CD4-positive, alpha-beta T cell (primary cell): ENCODE results near the gene MAGEB17. TPM values are rescaled to one million over a fixed set of nuclear protein-coding genes. Genes with fewer than 3 reads are reported as not detected.

Source experiments
- ATAC-seq: fragments of 200-7000 bp; cut with Tn5 transposase; one replicate; pipeline ENCODE4 v1.10.0; 2022; ENCODE audit warnings: mild to moderate bottlenecking; ENCODE audit not compliant: poor library complexity
- CTCF ChIA-PET: fragments of 350-600 bp; sonication (Branson Sonifier 250); formaldehyde crosslinking; loops from one replicate; lab custom pipeline; 2021; ENCODE audit warnings: antibody characterized with exemption, inconsistent platforms; lab: Charles Lee
- POLR2A ChIA-PET: fragments of 350-600 bp; sonication (Branson Sonifier 250); formaldehyde crosslinking; loops from one replicate; lab custom pipeline; 2021; ENCODE audit warnings: antibody characterized with exemption, inconsistent platforms; lab: Charles Lee
- DNase-seq, 14 experiments: peaks; one replicate each; pipeline ENCODE4 v3.0.0-alpha.2; 2013 to 2020; ENCODE audit warnings: mixed read lengths in 2 of 14
- H3K27ac ChIP-seq, 2 donors: one replicate each; pipeline versions ENCODE4 v1.5.1 to v1.7.0; 2013; ENCODE audit warnings: low read length in 2 of 2, low read depth in 1 of 2, mild to moderate bottlenecking in 1 of 2
- H3K27me3 ChIP-seq, 2 experiments: 1 replicate in 1 of 2; 2 replicates in 1 of 2; pipeline versions ENCODE4 v1.6.1 to v1.7.0; 2013; ENCODE audit warnings: low read length in 2 of 2, control low read depth in 1 of 2, mild to moderate bottlenecking in 1 of 2, moderate library complexity in 1 of 2; ENCODE audit not compliant: insufficient read depth in 2 of 2, control insufficient read depth in 1 of 2
- H3K36me3 ChIP-seq: one replicate; pipeline ENCODE4 v1.6.1; 2013; ENCODE audit warnings: low read length, control low read depth; ENCODE audit not compliant: insufficient read depth
- H3K4me1 ChIP-seq: one replicate; pipeline ENCODE4 v1.6.1; 2013; ENCODE audit warnings: low read length, control low read depth; ENCODE audit not compliant: insufficient read depth
- H3K4me3 ChIP-seq: one replicate; pipeline ENCODE4 v1.5.1; 2013; ENCODE audit warnings: mild to moderate bottlenecking, low read length, moderate library complexity
- H3K9me3 ChIP-seq, 2 experiments: 1 replicate in 1 of 2; 2 replicates in 1 of 2; pipeline versions ENCODE4 v1.6.1 to v1.7.0; 2013; ENCODE audit warnings: low read length in 2 of 2, mild to moderate bottlenecking in 2 of 2, control low read depth in 1 of 2, moderate library complexity in 1 of 2; ENCODE audit not compliant: control insufficient read depth in 1 of 2, insufficient read depth in 1 of 2
- H3K27ac Mint-ChIP-seq: one replicate; pipeline ENCODE4 v1.8.0; 2020; ENCODE audit warnings: mixed read lengths
- H3K27me3 Mint-ChIP-seq: one replicate; pipeline ENCODE4 v1.8.0; 2021; ENCODE audit warnings: mixed read lengths
- H3K36me3 Mint-ChIP-seq: one replicate; pipeline ENCODE4 v1.8.0; 2021; ENCODE audit warnings: low read depth, mixed read lengths
- H3K4me1 Mint-ChIP-seq: one replicate; pipeline ENCODE4 v1.8.0; 2021; ENCODE audit warnings: low read depth, mixed read lengths
- H3K4me3 Mint-ChIP-seq: one replicate; pipeline ENCODE4 v1.8.0; 2020; ENCODE audit warnings: mild to moderate bottlenecking, mixed read lengths
- H3K9me3 Mint-ChIP-seq: one replicate; pipeline ENCODE4 v1.8.0; 2020; ENCODE audit warnings: mixed read lengths
- intact Hi-C, 2 experiments: fragments of 100-400 bp; cut with DNase I in 1 of 2; cut with micrococcal nuclease in 1 of 2; formaldehyde crosslinking; loops; one replicate each; pipeline versions ENCODE4 v1.15.1 to v1.9.0; 2023 to 2025; cut with DNase I, micrococcal nuclease
- total RNA-seq, 174 experiments: library from RNA in 2 of 174; stranded (reverse) in 2 of 174; gene quantifications; one replicate each; pipeline ENCODE4 v1.2.3 and lab custom pipeline; 2021 to 2026
- TF ChIP-seq, protein P1 (sequence below): fragments of 200-600 bp; IDR thresholded peaks from one replicate; pipeline ENCODE4 v1.8.0; 2022; ENCODE audit warnings: antibody characterized with exemption, mild to moderate bottlenecking

Gene MAGEB17
- total RNA-seq, 2 experiments from 2014 or later, result not detected

DNA sequence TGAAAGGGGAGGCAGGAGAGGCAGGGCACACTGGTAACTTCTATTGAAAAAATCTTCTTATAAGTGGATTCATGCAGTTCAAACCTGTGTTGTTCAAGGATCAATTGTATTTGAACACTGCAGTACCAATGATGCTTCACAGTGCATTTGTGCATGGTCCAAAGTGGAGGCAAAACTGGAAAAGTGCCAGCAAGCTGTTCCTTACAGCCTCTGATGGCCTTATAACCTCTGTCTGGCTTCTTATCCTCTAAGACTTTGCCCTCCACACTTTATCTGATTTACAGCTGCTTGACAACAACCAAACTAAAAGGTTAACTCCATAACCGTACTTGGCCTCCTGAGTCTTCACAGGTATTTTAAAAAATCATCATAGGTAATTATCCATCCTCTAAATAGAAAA, 40.4 kb downstream of the MAGEB17 start:
- POLR2A ChIA-PET, result no interaction called here
- H3K27ac Mint-ChIP-seq, result no peak overlapping the region
- ATAC-seq, result no peak
- H3K4me1 Mint-ChIP-seq, result no peaks in the 10 kb centered on the region
- no peak overlapping the region for H3K27ac ChIP-seq
- H3K4me3 Mint-ChIP-seq, result no peak overlapping the region
- no peaks in the 10 kb centered on the region for H3K9me3 ChIP-seq
- no peaks in the 10 kb centered on the region for H3K27me3 ChIP-seq
- TF ChIP-seq, protein P1, sequence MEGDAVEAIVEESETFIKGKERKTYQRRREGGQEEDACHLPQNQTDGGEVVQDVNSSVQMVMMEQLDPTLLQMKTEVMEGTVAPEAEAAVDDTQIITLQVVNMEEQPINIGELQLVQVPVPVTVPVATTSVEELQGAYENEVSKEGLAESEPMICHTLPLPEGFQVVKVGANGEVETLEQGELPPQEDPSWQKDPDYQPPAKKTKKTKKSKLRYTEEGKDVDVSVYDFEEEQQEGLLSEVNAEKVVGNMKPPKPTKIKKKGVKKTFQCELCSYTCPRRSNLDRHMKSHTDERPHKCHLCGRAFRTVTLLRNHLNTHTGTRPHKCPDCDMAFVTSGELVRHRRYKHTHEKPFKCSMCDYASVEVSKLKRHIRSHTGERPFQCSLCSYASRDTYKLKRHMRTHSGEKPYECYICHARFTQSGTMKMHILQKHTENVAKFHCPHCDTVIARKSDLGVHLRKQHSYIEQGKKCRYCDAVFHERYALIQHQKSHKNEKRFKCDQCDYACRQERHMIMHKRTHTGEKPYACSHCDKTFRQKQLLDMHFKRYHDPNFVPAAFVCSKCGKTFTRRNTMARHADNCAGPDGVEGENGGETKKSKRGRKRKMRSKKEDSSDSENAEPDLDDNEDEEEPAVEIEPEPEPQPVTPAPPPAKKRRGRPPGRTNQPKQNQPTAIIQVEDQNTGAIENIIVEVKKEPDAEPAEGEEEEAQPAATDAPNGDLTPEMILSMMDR, result no peak
- intact Hi-C loops, result no loop called here
- no peak overlapping the region for H3K4me3 ChIP-seq
- H3K36me3 ChIP-seq, result no peaks in the 10 kb centered on the region
- H3K4me1 ChIP-seq, result no peaks in the 10 kb centered on the region
- no peaks in the 10 kb centered on the region for H3K36me3 Mint-ChIP-seq
- CTCF ChIA-PET, result no interaction called here
- DNase-seq, result no peak
- H3K9me3 Mint-ChIP-seq, result no peaks in the 10 kb centered on the region
- no peaks in the 10 kb centered on the region for H3K27me3 Mint-ChIP-seq

DNA sequence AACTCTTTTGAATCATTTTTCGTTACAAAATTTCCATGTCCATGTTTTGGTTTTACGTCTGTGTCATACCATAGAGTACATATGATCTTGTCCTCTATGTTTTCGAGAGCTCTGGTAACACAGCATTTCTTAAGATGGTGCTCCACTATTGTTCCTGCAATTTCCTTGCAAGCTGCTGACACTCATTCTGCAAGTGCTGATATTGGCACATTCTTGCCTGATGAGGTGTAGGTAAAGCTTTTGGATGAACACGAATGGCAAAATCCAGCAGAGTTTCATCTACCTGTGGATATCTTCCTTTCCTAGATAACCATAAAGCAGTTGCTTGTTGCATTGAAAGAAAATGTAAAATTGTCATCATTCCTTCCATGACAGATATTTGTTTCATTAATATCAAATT, 41.3 kb downstream of the MAGEB17 start:
- intact Hi-C loops, result no loop called here
- Histone ChIP-seq H3K36me3 (no peaks in the 10 kb centered on the region), H3K9me3 (no peaks in the 10 kb centered on the region), H3K4me3 (no peak overlapping the region), H3K27me3 (no peaks in the 10 kb centered on the region), H3K27ac (no peak overlapping the region), H3K4me1 (no peaks in the 10 kb centered on the region)
- no peak overlapping the region for H3K4me3 Mint-ChIP-seq
- TF ChIP-seq, protein P1, result no peak
- H3K9me3 Mint-ChIP-seq, result no peaks in the 10 kb centered on the region
- H3K4me1 Mint-ChIP-seq, result no peaks in the 10 kb centered on the region
- CTCF ChIA-PET, result no interaction called here
- DNase-seq, result no peak
- POLR2A ChIA-PET, result no interaction called here
- no peaks in the 10 kb centered on the region for H3K27me3 Mint-ChIP-seq
- no peaks in the 10 kb centered on the region for H3K36me3 Mint-ChIP-seq
- no peak for ATAC-seq
- no peak overlapping the region for H3K27ac Mint-ChIP-seq

DNA sequence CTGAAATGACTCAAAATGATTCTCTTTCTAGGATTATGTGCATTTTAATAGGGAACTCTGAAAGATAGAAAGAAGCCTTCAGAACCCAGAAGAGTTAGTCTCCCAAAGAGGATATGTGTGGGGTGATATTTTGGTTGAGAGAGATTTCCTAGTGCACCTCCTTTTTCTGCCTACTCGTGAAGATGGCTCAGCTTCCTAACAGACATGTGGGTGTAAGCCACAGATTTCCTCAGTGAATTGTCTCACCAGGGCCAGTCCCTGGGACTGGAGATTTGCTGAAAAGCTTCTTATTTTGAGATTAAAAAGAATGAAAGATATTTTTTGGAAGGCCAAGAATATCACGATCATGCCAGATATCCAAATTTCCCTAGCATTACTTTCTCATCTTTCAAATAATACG, 42.8 kb downstream of the MAGEB17 start:
- Mint-ChIP-seq H3K36me3 (no peaks in the 10 kb centered on the region), H3K27ac (no peak overlapping the region), H3K4me1 (no peaks in the 10 kb centered on the region), H3K9me3 (no peaks in the 10 kb centered on the region), H3K27me3 (no peaks in the 10 kb centered on the region), H3K4me3 (no peak overlapping the region)
- H3K4me3 ChIP-seq, result no peak overlapping the region
- ATAC-seq (no peak), DNase-seq (no peak)
- ChIA-PET POLR2A (no interaction called here), CTCF (no interaction called here)
- H3K27me3 ChIP-seq, result no peaks in the 10 kb centered on the region
- H3K27ac ChIP-seq, result no peak overlapping the region
- TF ChIP-seq, protein P1, result no peak
- H3K4me1 ChIP-seq, result no peaks in the 10 kb centered on the region
- no peaks in the 10 kb centered on the region for H3K9me3 ChIP-seq
- no peaks in the 10 kb centered on the region for H3K36me3 ChIP-seq
- intact Hi-C loops, result no loop called here
